WTC11 (cell line): ENCODE results near the gene EXD3. TPM values are rescaled to one million over a fixed set of nuclear protein-coding genes. Genes with fewer than 3 reads are reported as not detected.

Experiments used
- ATAC-seq: fragments of 200-7000 bp; cut with Tn5 transposase; 2 replicates; pipeline ENCODE4 v1.10.0; 2021; ENCODE audit warnings: mild to moderate bottlenecking, moderate library complexity
- CTCF ChIA-PET: fragments of 300-600 bp; sonication (Branson Sonifier 250); formaldehyde crosslinking; loops from one replicate; lab custom pipeline; 2021; ENCODE audit warnings: antibody characterized with exemption; lab: Charles Lee
- POLR2A ChIA-PET: fragments of 350-600 bp; sonication (Branson Sonifier 250); formaldehyde crosslinking; loops from one replicate; lab custom pipeline; 2021; ENCODE audit warnings: antibody characterized with exemption; lab: Charles Lee
- DNase-seq: peaks from one replicate; pipeline ENCODE4 v3.0.0; 2021; ENCODE audit warnings: low spot score
- H3K27ac Mint-ChIP-seq: 2 replicates; pipeline ENCODE4 v1.8.0; 2021; ENCODE audit warnings: mixed read lengths
- H3K27me3 Mint-ChIP-seq: 2 replicates; pipeline ENCODE4 v1.8.0; 2021; ENCODE audit warnings: low read depth, mild to moderate bottlenecking, moderate library complexity, mixed read lengths
- H3K36me3 Mint-ChIP-seq: 2 replicates; pipeline ENCODE4 v1.8.0; 2021; ENCODE audit warnings: mixed read lengths
- H3K4me1 Mint-ChIP-seq: 2 replicates; pipeline ENCODE4 v1.8.0; 2022; ENCODE audit warnings: mixed read lengths
- H3K4me3 Mint-ChIP-seq: 2 replicates; pipeline ENCODE4 v1.8.0; 2021; ENCODE audit warnings: mild to moderate bottlenecking, moderate library complexity, mixed read lengths
- H3K9me3 Mint-ChIP-seq: 2 replicates; pipeline ENCODE4 v1.8.0; 2021; ENCODE audit warnings: mixed read lengths
- CBFB ChIP-seq: sonication (generic); formaldehyde crosslinking; IDR thresholded peaks from 2 replicates; pipeline ENCODE4 v1.8.1; 2022; ENCODE audit warnings: mild to moderate bottlenecking, low read depth, missing genetic modification reagents
- KAT7 ChIP-seq: sonication (generic); formaldehyde crosslinking; IDR thresholded peaks from 2 replicates; pipeline ENCODE4 v1.8.1; 2023; ENCODE audit warnings: missing genetic modification reagents, mild to moderate bottlenecking, borderline replicate concordance
- MYBL2 ChIP-seq: sonication (generic); formaldehyde crosslinking; IDR thresholded peaks from 2 replicates; pipeline ENCODE4 v1.8.1; 2023; ENCODE audit warnings: mild to moderate bottlenecking, moderate library complexity, missing genetic modification reagents
- RELA ChIP-seq: sonication (generic); formaldehyde crosslinking; IDR thresholded peaks from 2 replicates; pipeline ENCODE4 v1.8.1; 2022; ENCODE audit warnings: missing genetic modification reagents, mild to moderate bottlenecking, borderline replicate concordance
- RORB ChIP-seq: fragments of 250-450 bp; sonication (Bioruptor Pico); IDR thresholded peaks from 2 replicates; pipeline ENCODE4 v1.9.0; 2021; ENCODE audit warnings: mild to moderate bottlenecking
- SMAD4 ChIP-seq: sonication (generic); formaldehyde crosslinking; IDR thresholded peaks from 2 replicates; pipeline ENCODE4 v1.8.0; 2022; ENCODE audit warnings: mild to moderate bottlenecking, missing genetic modification reagents
- SOX15 ChIP-seq: fragments of 250-450 bp; sonication (Bioruptor Pico); IDR thresholded peaks from 2 replicates; pipeline ENCODE4 v1.9.0; 2021; ENCODE audit warnings: mild to moderate bottlenecking
- ZBTB21 ChIP-seq: sonication (generic); formaldehyde crosslinking; IDR thresholded peaks from 2 replicates; pipeline ENCODE4 v1.8.1; 2023; ENCODE audit warnings: mild to moderate bottlenecking, missing genetic modification reagents, borderline replicate concordance
- ZNF121 ChIP-seq: sonication (generic); formaldehyde crosslinking; IDR thresholded peaks from 2 replicates; pipeline ENCODE4 v1.8.0; 2023; ENCODE audit warnings: missing genetic modification reagents
- ZNF138 ChIP-seq: sonication (generic); formaldehyde crosslinking; conservative IDR thresholded peaks from 2 replicates; pipeline ENCODE4 v1.8.1; 2022; ENCODE audit warnings: mild to moderate bottlenecking, moderate library complexity, missing genetic modification reagents
- ZNF232 ChIP-seq: sonication (generic); formaldehyde crosslinking; IDR thresholded peaks from 2 replicates; pipeline ENCODE4 v1.8.0; 2022; ENCODE audit warnings: mild to moderate bottlenecking, missing genetic modification reagents
- ZNF423 ChIP-seq: fragments of 250-450 bp; sonication (Bioruptor Pico); IDR thresholded peaks from 2 replicates; pipeline ENCODE4 v2.1.2; 2022; ENCODE audit warnings: mild to moderate bottlenecking, moderate library complexity
- total RNA-seq: library from RNA; stranded (reverse); gene quantifications from 3 replicates; pipeline ENCODE4 v1.2.3, GENCODE V29; 2021
- TF ChIP-seq, protein P1 (sequence below): sonication (generic); formaldehyde crosslinking; IDR thresholded peaks from 2 replicates; pipeline ENCODE4 v1.8.0; 2022; ENCODE audit warnings: mild to moderate bottlenecking, missing genetic modification reagents
- TF ChIP-seq, protein P2 (sequence below): sonication (generic); formaldehyde crosslinking; IDR thresholded peaks from 2 replicates; pipeline ENCODE4 v1.8.0; 2023; ENCODE audit warnings: mild to moderate bottlenecking, missing genetic modification reagents
- TF ChIP-seq, protein P3 (sequence below): sonication (generic); formaldehyde crosslinking; IDR thresholded peaks from 2 replicates; pipeline ENCODE4 v1.8.1; 2022; ENCODE audit warnings: mild to moderate bottlenecking, missing genetic modification reagents, moderate library complexity, borderline replicate concordance
- TF ChIP-seq, protein P4 (sequence below): sonication (generic); formaldehyde crosslinking; IDR thresholded peaks from 2 replicates; pipeline ENCODE4 v1.8.1; 2022; ENCODE audit warnings: low read depth, mild to moderate bottlenecking, moderate library complexity, missing genetic modification reagents, borderline replicate concordance
- TF ChIP-seq, protein P5 (sequence below): sonication (generic); formaldehyde crosslinking; IDR thresholded peaks from 2 replicates; pipeline ENCODE4 v1.8.1; 2022; ENCODE audit warnings: mild to moderate bottlenecking, moderate library complexity, missing genetic modification reagents
- TF ChIP-seq, protein P6 (sequence below): sonication (generic); formaldehyde crosslinking; IDR thresholded peaks from 2 replicates; pipeline ENCODE4 v1.8.1; 2023; ENCODE audit warnings: mild to moderate bottlenecking, missing genetic modification reagents

EXD3 gene
- total RNA-seq, 1 experiment from 2014 or later, result 21.2 TPM

DNA sequence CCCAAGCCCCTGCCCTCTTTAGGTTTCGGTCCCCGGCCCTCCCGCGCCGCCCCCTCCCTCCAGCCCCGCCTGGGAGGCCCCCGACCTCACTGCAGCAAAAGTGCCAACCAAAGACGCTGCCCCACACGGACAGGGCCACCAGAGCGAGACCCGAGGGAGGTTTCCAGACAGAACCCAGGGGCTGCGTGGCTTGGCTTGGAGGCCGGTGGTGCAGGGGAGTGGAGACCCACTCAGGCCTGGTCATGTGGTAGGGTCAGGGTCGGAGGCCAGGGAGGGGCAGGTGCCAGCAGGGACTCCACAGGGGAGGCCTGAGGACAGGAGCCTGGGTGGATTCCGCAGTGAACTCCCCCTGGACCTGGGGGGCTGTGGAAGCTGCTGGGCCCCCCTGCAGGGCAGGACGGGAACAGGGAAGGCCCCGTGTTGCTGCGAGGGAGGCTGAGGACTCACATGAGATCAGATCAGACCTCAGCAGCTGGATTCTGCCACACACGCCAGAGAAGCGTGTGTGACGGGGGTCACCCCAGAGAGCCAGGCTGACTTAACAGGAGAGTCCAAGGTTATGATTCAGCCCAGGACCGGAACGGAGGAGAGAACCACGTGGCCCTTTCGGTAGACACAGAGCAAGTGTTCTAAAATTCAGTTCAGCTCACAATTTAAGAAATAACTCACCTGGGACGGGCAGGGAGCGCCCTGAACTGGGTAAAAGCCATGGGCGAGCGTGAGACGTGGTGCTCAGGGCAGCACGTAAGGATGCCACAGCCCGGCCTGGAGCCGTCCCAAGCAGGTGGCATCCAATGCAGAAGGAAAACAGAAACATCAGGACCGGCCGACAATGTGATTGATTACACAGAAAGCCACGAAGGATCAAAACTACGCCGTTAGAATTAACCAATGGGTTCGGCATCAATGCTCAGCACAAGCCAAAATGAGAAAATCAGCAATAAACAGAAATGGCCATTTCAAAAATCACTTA is 38.9 kb downstream of the EXD3 start:
- no peak for TF ChIP-seq ZNF423 (CRISPR knock-in tag)
- TF ChIP-seq ZNF232 (CRISPR knock-in tag), result no peak
- TF ChIP-seq ZNF121, result no peak
- TF ChIP-seq CBFB (CRISPR knock-in tag), result no peak
- TF ChIP-seq RELA (CRISPR knock-in tag), result no peak
- TF ChIP-seq, protein P1, sequence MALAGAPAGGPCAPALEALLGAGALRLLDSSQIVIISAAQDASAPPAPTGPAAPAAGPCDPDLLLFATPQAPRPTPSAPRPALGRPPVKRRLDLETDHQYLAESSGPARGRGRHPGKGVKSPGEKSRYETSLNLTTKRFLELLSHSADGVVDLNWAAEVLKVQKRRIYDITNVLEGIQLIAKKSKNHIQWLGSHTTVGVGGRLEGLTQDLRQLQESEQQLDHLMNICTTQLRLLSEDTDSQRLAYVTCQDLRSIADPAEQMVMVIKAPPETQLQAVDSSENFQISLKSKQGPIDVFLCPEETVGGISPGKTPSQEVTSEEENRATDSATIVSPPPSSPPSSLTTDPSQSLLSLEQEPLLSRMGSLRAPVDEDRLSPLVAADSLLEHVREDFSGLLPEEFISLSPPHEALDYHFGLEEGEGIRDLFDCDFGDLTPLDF (CRISPR knock-in tag), result no peak
- TF ChIP-seq, protein P2, sequence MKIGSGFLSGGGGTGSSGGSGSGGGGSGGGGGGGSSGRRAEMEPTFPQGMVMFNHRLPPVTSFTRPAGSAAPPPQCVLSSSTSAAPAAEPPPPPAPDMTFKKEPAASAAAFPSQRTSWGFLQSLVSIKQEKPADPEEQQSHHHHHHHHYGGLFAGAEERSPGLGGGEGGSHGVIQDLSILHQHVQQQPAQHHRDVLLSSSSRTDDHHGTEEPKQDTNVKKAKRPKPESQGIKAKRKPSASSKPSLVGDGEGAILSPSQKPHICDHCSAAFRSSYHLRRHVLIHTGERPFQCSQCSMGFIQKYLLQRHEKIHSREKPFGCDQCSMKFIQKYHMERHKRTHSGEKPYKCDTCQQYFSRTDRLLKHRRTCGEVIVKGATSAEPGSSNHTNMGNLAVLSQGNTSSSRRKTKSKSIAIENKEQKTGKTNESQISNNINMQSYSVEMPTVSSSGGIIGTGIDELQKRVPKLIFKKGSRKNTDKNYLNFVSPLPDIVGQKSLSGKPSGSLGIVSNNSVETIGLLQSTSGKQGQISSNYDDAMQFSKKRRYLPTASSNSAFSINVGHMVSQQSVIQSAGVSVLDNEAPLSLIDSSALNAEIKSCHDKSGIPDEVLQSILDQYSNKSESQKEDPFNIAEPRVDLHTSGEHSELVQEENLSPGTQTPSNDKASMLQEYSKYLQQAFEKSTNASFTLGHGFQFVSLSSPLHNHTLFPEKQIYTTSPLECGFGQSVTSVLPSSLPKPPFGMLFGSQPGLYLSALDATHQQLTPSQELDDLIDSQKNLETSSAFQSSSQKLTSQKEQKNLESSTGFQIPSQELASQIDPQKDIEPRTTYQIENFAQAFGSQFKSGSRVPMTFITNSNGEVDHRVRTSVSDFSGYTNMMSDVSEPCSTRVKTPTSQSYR (CRISPR knock-in tag), result no peak
- TF ChIP-seq, protein P3, sequence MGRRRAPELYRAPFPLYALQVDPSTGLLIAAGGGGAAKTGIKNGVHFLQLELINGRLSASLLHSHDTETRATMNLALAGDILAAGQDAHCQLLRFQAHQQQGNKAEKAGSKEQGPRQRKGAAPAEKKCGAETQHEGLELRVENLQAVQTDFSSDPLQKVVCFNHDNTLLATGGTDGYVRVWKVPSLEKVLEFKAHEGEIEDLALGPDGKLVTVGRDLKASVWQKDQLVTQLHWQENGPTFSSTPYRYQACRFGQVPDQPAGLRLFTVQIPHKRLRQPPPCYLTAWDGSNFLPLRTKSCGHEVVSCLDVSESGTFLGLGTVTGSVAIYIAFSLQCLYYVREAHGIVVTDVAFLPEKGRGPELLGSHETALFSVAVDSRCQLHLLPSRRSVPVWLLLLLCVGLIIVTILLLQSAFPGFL (CRISPR knock-in tag), result no peak
- no peaks in the 10 kb centered on the region for H3K27me3 Mint-ChIP-seq
- ChIA-PET POLR2A (no interaction called here), CTCF (interaction anchor here (1.0 kb wide), 1 partner anchor 82 kb away, joined by 3 read pairs; the partner anchor contains the start of gene NRARP)
- peak overlapping the region; percentile 53 for H3K27ac Mint-ChIP-seq
- H3K4me1 Mint-ChIP-seq, result peaks cover 3% of the 10 kb centered on the region; the same call in 1 of the 2 replicates
- no peaks in the 10 kb centered on the region for H3K9me3 Mint-ChIP-seq
- H3K4me3 Mint-ChIP-seq, result no peak overlapping the region
- H3K36me3 Mint-ChIP-seq, result no peaks in the 10 kb centered on the region
- DNase-seq, result peak; percentile 9
- ATAC-seq, result no peak

DNA sequence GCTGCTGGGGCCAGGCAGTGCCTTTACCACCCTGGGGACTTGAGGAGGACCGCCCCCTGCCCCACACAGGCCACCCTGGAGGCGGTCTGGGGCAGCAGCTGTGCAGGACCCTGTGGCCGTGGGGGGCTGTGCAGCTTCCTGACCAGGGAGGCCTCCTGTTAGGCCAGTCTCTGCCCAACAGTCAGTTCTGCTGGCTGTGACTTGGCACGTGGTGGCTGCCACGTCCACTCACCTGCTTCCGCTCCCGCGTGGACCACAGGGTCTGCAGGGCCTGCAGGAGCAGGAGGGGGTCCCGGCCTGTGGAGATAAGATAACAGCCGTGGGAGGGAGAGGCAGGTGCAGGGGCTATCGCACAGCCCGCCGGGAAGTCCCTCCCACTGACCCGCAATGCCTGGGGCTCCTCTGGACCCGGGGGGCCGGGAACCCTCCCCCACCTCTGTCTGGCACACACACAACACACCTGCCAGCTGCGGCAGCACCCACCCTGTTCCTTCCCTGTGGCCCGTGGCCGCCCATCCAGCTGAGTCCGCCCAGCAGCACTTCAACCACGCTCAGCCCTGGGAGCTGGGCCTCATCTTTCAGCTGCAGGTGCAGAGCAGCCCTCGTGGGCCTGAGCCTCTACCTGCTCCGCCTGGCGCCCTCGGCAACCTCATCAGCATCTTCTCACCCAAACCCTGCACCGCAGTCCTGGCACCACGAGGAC is 39.7 kb downstream of the EXD3 start:
- ATAC-seq, result no peak

More for the DNA sequence above, 39.7 kb downstream of the EXD3 start:
- peaks cover 3% of the 10 kb centered on the region; the same call in 1 of the 2 replicates for H3K4me1 Mint-ChIP-seq
- peaks cover 4% of the 10 kb centered on the region; the same call in 1 of the 2 replicates for H3K27me3 Mint-ChIP-seq
- H3K4me3 Mint-ChIP-seq, result no peak overlapping the region
- 0 out of 2 replicates have a peak, but pooled peaks cover 4% of the 10 kb centered on the region for H3K9me3 Mint-ChIP-seq
- ChIA-PET POLR2A (no interaction called here), CTCF (interaction anchor here (1.2 kb wide), 2 partner anchors 40 to 97 kb away, joined by 3 to 5 read pairs; partner anchors contain the start of genes EXD3 and NOXA1)
- H3K27ac Mint-ChIP-seq, result no peak overlapping the region
- TF ChIP-seq, protein P2 (CRISPR knock-in tag), result no peak
- no peak for TF ChIP-seq SOX15 (CRISPR knock-in tag)
- no peak for TF ChIP-seq KAT7
- no peak for TF ChIP-seq ZBTB21 (CRISPR knock-in tag)
- TF ChIP-seq SMAD4 (CRISPR knock-in tag), result no peak
- no peak for TF ChIP-seq ZNF138 (CRISPR knock-in tag)
- no peak for TF ChIP-seq RORB (CRISPR knock-in tag)
- TF ChIP-seq, protein P4, sequence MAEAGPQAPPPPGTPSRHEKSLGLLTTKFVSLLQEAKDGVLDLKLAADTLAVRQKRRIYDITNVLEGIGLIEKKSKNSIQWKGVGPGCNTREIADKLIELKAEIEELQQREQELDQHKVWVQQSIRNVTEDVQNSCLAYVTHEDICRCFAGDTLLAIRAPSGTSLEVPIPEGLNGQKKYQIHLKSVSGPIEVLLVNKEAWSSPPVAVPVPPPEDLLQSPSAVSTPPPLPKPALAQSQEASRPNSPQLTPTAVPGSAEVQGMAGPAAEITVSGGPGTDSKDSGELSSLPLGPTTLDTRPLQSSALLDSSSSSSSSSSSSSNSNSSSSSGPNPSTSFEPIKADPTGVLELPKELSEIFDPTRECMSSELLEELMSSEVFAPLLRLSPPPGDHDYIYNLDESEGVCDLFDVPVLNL (CRISPR knock-in tag), result no peak
- TF ChIP-seq, protein P5, sequence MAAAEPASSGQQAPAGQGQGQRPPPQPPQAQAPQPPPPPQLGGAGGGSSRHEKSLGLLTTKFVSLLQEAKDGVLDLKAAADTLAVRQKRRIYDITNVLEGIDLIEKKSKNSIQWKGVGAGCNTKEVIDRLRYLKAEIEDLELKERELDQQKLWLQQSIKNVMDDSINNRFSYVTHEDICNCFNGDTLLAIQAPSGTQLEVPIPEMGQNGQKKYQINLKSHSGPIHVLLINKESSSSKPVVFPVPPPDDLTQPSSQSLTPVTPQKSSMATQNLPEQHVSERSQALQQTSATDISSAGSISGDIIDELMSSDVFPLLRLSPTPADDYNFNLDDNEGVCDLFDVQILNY (CRISPR knock-in tag), result no peak
- TF ChIP-seq MYBL2 (CRISPR knock-in tag), result no peak
- TF ChIP-seq, protein P6, sequence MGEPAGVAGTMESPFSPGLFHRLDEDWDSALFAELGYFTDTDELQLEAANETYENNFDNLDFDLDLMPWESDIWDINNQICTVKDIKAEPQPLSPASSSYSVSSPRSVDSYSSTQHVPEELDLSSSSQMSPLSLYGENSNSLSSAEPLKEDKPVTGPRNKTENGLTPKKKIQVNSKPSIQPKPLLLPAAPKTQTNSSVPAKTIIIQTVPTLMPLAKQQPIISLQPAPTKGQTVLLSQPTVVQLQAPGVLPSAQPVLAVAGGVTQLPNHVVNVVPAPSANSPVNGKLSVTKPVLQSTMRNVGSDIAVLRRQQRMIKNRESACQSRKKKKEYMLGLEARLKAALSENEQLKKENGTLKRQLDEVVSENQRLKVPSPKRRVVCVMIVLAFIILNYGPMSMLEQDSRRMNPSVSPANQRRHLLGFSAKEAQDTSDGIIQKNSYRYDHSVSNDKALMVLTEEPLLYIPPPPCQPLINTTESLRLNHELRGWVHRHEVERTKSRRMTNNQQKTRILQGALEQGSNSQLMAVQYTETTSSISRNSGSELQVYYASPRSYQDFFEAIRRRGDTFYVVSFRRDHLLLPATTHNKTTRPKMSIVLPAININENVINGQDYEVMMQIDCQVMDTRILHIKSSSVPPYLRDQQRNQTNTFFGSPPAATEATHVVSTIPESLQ (CRISPR knock-in tag), result no peak
- peaks cover 4% of the 10 kb centered on the region; the same call in 1 of the 2 replicates for H3K36me3 Mint-ChIP-seq
- peak; percentile 15 for DNase-seq
